WTC11 (cell line): ENCODE data around the gene SH3GL1.

Experiments used
- ATF6 ChIP-seq: sonication (generic); formaldehyde crosslinking; IDR thresholded peaks from 2 replicates; pipeline ENCODE4 v1.8.1; 2023; ENCODE audit warnings: mild to moderate bottlenecking, missing genetic modification reagents
- IRF1 ChIP-seq: sonication (generic); formaldehyde crosslinking; IDR thresholded peaks from 2 replicates; pipeline ENCODE4 v1.8.0; 2023; ENCODE audit warnings: missing genetic modification reagents
- NFYB ChIP-seq: sonication (generic); formaldehyde crosslinking; conservative IDR thresholded peaks from 2 replicates; pipeline ENCODE4 v1.8.0; 2022; ENCODE audit warnings: low read depth, missing genetic modification reagents
- ZNF138 ChIP-seq: sonication (generic); formaldehyde crosslinking; conservative IDR thresholded peaks from 2 replicates; pipeline ENCODE4 v1.8.1; 2022; ENCODE audit warnings: mild to moderate bottlenecking, moderate library complexity, missing genetic modification reagents
- TF ChIP-seq, protein P1 (sequence below): fragments of 200-600 bp; IDR thresholded peaks from 2 replicates; pipeline ENCODE4 v1.8.0; 2022; ENCODE audit warnings: antibody characterized with exemption
- TF ChIP-seq, protein P2 (sequence below): fragments of 250-450 bp; sonication (Bioruptor Pico); IDR thresholded peaks from 2 replicates; pipeline ENCODE4 v2.1.2; 2022; ENCODE audit warnings: mild to moderate bottlenecking, moderate library complexity

DNA sequence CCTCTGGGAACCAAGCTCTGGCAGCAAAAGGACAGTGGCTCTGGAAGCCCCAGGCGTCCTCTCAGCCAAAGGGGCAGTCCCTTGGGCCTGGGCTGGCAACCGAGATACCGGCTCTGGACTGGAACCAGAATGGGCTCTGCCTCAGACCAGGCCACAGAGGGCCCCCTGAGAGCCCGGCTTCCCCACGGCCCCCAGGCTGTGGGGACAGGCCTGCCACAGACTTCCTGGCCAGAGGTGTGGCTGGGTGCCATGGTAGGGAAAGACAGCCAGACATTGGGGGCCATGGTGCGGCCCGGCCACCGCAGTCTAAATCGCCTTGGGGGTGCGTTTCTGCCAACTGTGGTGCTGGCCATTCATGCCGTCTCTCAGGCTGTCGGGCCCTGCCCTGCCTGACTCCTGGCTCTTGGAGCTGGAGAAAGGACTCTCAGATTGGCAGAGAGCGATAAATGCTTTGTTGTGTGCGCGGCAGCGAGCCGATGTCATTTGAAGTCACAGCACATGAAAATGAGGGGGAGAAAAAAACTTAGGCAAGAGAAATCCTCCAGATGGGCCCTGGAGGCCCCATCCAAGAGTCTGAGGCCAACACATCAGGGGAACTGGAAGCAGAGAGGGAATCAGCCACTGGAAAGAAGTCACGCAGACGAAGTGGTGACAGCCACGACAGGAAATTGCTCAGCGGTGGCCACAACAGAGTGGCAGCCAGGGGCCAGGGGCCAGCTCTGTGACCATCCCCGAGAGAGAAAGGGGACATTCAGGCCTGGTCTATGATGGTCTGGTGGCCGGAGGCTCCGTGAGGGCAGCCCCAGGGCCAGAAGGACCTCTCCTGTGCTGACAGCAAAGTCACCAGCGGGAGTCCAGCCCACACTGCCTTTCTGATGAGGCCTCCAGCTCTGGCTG is 26.5 kb downstream of the SH3GL1 start:
- TF ChIP-seq NFYB (CRISPR knock-in tag): no peak
- TF ChIP-seq IRF1 (CRISPR knock-in tag): no peak
- no peak for TF ChIP-seq ATF6
- TF ChIP-seq, protein P1, sequence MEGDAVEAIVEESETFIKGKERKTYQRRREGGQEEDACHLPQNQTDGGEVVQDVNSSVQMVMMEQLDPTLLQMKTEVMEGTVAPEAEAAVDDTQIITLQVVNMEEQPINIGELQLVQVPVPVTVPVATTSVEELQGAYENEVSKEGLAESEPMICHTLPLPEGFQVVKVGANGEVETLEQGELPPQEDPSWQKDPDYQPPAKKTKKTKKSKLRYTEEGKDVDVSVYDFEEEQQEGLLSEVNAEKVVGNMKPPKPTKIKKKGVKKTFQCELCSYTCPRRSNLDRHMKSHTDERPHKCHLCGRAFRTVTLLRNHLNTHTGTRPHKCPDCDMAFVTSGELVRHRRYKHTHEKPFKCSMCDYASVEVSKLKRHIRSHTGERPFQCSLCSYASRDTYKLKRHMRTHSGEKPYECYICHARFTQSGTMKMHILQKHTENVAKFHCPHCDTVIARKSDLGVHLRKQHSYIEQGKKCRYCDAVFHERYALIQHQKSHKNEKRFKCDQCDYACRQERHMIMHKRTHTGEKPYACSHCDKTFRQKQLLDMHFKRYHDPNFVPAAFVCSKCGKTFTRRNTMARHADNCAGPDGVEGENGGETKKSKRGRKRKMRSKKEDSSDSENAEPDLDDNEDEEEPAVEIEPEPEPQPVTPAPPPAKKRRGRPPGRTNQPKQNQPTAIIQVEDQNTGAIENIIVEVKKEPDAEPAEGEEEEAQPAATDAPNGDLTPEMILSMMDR: no peak
- TF ChIP-seq, protein P2, sequence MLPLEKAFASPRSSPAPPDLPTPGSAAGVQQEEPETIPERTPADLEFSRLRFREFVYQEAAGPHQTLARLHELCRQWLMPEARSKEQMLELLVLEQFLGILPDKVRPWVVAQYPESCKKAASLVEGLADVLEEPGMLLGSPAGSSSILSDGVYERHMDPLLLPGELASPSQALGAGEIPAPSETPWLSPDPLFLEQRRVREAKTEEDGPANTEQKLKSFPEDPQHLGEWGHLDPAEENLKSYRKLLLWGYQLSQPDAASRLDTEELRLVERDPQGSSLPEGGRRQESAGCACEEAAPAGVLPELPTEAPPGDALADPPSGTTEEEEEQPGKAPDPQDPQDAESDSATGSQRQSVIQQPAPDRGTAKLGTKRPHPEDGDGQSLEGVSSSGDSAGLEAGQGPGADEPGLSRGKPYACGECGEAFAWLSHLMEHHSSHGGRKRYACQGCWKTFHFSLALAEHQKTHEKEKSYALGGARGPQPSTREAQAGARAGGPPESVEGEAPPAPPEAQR: no peak
- no peak for TF ChIP-seq ZNF138 (CRISPR knock-in tag)
